HepG2 (cell line): Measurements from ENCODE around the gene DENND4C. TPM values are rescaled to one million over a fixed set of nuclear protein-coding genes. Genes with fewer than 3 reads are reported as not detected.

Source experiments
- AKNA ChIP-seq: sonication (generic); formaldehyde crosslinking; IDR thresholded peaks from 2 replicates; pipeline ENCODE4 v1.4.0; 2020; ENCODE audit warnings: missing genetic modification reagents, borderline replicate concordance
- BHLHE40 ChIP-seq: IDR thresholded peaks from 2 replicates; pipeline ENCODE4 v1.6.1; 2011; ENCODE audit warnings: low read length, improper control_type of control experiment
- CEBPZ ChIP-seq: IDR thresholded peaks from 2 replicates; pipeline ENCODE4 v1.6.1; 2012; ENCODE audit warnings: low read length, improper control_type of control experiment
- E2F5 ChIP-seq: sonication (generic); formaldehyde crosslinking; conservative IDR thresholded peaks from 2 replicates; pipeline ENCODE4 v1.4.0; 2020; ENCODE audit warnings: missing genetic modification reagents
- HES4 ChIP-seq: sonication (generic); formaldehyde crosslinking; IDR thresholded peaks from 2 replicates; pipeline ENCODE4 v1.9.0; 2021; ENCODE audit warnings: mild to moderate bottlenecking, missing genetic modification reagents, borderline replicate concordance
- MLLT10 ChIP-seq: sonication (generic); formaldehyde crosslinking; IDR thresholded peaks from 2 replicates; pipeline ENCODE4 v1.4.0; 2020; ENCODE audit warnings: missing genetic modification reagents
- NR2F6 ChIP-seq, 2 experiments: IDR thresholded peaks; 2 replicates each; pipeline ENCODE4 v1.6.1; 2016; ENCODE audit warnings: antibody characterized with exemption in 1 of 2, mild to moderate bottlenecking in 1 of 2
- SNAI1 ChIP-seq: sonication (generic); formaldehyde crosslinking; IDR thresholded peaks from 2 replicates; pipeline ENCODE4 v1.5.0; 2020; ENCODE audit warnings: mild to moderate bottlenecking, missing genetic modification reagents, borderline replicate concordance
- TCF7 ChIP-seq: sonication (generic); IDR thresholded peaks from 2 replicates; pipeline ENCODE4 v1.6.1; 2016; ENCODE audit warnings: antibody characterized with exemption, low read depth
- TP53 ChIP-seq: sonication (generic); formaldehyde crosslinking; conservative IDR thresholded peaks from 2 replicates; pipeline ENCODE4 v1.4.0; 2020; ENCODE audit warnings: missing genetic modification reagents
- ZNF704 ChIP-seq: sonication (generic); formaldehyde crosslinking; IDR thresholded peaks from 2 replicates; pipeline ENCODE4 v1.8.1; 2023; ENCODE audit warnings: mild to moderate bottlenecking, inconsistent platforms, moderate library complexity, missing genetic modification reagents, borderline replicate concordance
- ZNF782 ChIP-seq: sonication (generic); formaldehyde crosslinking; IDR thresholded peaks from 2 replicates; pipeline ENCODE4 v1.4.0; 2020; ENCODE audit warnings: missing genetic modification reagents, mild to moderate bottlenecking, borderline replicate concordance
- ZNF790 ChIP-seq: sonication (generic); formaldehyde crosslinking; IDR thresholded peaks from 2 replicates; pipeline ENCODE4 v1.8.0; 2022; ENCODE audit warnings: missing genetic modification reagents, mild to moderate bottlenecking, borderline replicate concordance
- ZNF800 ChIP-seq: sonication (generic); formaldehyde crosslinking; IDR thresholded peaks from 2 replicates; pipeline ENCODE4 v1.4.0; 2020; ENCODE audit warnings: missing genetic modification reagents
- polyA plus RNA-seq, 8 experiments: library from polyadenylated mRNA; depleted of rRNA in 3 of 8; stranded (reverse) in 7 of 8; unstranded in 1 of 8; fragments of >200 nt; fragmentation: Illumina TruSeq in 4 of 8; extraction: Trizol in 4 of 8; gene quantifications; 2 replicates each; pipeline versions ENCODE4 v1.2.1 to v1.2.3, GENCODE V29; 2011 to 2016; ENCODE audit warnings: low read depth in 4 of 8, missing spikeins in 1 of 8, mixed read lengths in 1 of 8; ENCODE audit not compliant: insufficient read depth in 1 of 8
- total RNA-seq, 5 experiments: library from RNA; depleted of rRNA; stranded (reverse); fragments of >200 nt; fragmentation: Illumina TruSeq; extraction: Trizol; gene quantifications; 2 replicates each; pipeline ENCODE4 v1.2.3, GENCODE V29; 2016; ENCODE audit warnings: low read depth in 1 of 5

DENND4C gene
- total and polyA plus RNA-seq, 2 of the 13 experiments (the other 11 are each of a cell fraction or from before 2014, with no cell fraction given), result 19.1 to 27.2 TPM

GRCh38 chr9:19229595-19230354 is 718 bp upstream of the DENND4C start (continued):
- no peak for TF ChIP-seq HES4 (CRISPR knock-in tag)
- no peak for TF ChIP-seq ZNF782 (CRISPR knock-in tag)
- no peak for TF ChIP-seq CEBPZ
- TF ChIP-seq SNAI1 (CRISPR knock-in tag), result no peak
- no peak for TF ChIP-seq AKNA (CRISPR knock-in tag)
- TF ChIP-seq ZNF704, result 0 out of 2 replicates have a peak, but pooled peaks have one; percentile 3
- TF ChIP-seq TCF7, result no peak
- no peak for TF ChIP-seq TP53 (CRISPR knock-in tag)
- TF ChIP-seq BHLHE40, result no peak
- peak; percentile 28; the same call in 1 of the 2 replicates for TF ChIP-seq ZNF790
- TF ChIP-seq E2F5 (CRISPR knock-in tag), result no peak
- no peak for TF ChIP-seq NR2F6 (IDR thresholded peaks at IDR 0.05)
- peak; percentile 38; the same call in 1 of the 2 replicates for TF ChIP-seq NR2F6 (CRISPR knock-in tag; IDR thresholded peaks at IDR 0.05)
- TF ChIP-seq MLLT10 (CRISPR knock-in tag), result no peak
- TF ChIP-seq ZNF800 (CRISPR knock-in tag), result no peak
